HG03469 (cell line): Measurements from ENCODE around the gene GCA.

Source experiments
- ATAC-seq: cut with Tn5 transposase; IDR thresholded peaks from one replicate; pipeline ENCODE4 v1.9.1; 2021; ENCODE audit warnings: mild to moderate bottlenecking, moderate library complexity, moderate number of reproducible peaks; ENCODE audit not compliant: unreplicated experiment

The GCA gene

GRCh38 chr2:162343824-162344616 is at the start of gene GCA:
Gene GCA, plus strand, starts transcription at chr2:162344132. Its CDS starts 117 bp downstream, at chr2:162344249.
- ATAC-seq = peak; percentile 95

- ATAC-seq = no peak
Observed at GRCh38 chr2:162295009-162295408, 48.9 kb upstream of the GCA start.

DNA sequence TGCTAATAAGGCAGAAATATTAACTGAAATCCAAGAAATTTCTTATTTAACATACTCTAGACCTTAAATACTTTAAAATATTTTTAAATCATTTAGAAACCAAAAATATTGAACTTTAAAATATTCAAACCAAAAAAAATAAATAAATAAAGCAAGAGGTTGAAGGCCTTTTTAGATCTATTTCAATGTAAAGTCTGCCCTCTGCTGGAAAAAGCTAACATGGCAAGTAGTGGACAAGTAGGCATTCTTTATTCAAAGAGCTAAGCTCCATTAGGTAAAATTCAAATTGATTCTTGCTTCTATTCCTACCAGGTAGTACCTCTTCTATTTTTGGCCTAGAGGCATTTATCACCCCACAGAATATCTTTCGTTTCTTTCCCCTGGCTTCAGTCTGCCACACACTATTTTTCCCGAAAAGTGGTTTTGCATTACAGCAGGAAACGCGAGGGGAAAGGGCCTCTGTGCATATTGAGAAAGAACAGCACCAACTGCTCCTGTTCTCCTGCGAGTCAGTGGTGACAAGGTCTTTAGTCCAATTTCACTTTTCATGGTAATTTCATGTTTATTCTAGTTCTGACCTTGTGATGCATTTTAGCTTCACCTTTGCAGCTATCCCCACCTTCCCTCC is 45.9 kb upstream of the GCA start:
- peak; percentile 37 for ATAC-seq

DNA sequence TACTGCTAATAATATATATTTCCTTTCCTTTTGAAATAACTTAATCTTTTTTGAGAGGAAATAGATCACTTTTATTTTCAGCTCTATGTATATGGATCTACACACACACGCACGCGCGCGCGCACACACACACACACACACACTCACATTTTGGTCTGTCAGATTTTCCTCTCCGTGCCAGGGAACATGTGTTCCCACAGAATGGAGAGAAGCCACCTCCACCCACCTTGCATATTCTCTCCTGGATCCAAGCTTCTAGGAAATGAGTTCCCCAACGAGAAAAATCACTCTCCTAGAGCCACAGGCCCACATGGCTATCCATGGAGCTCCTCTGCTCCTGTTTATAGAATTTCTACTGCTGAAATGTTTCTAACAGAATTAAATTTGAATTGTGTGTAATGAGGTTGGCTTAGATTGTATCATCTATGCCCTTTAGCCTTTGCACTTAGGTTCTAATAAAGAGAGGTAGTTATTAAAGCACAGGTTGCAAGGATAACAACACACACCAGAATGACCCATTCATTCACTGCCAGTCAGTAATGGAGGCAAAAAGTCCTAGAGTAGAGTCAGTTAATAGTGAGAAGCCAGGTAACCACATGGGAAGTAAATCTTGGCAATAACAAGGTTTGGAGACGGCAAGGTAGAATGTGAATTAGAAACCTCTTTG is 45.1 kb upstream of the GCA start:
- ATAC-seq = no peak

GRCh38 chr2:162300266-162300665 is 43.7 kb upstream of the GCA start:
- ATAC-seq = no peak

DNA sequence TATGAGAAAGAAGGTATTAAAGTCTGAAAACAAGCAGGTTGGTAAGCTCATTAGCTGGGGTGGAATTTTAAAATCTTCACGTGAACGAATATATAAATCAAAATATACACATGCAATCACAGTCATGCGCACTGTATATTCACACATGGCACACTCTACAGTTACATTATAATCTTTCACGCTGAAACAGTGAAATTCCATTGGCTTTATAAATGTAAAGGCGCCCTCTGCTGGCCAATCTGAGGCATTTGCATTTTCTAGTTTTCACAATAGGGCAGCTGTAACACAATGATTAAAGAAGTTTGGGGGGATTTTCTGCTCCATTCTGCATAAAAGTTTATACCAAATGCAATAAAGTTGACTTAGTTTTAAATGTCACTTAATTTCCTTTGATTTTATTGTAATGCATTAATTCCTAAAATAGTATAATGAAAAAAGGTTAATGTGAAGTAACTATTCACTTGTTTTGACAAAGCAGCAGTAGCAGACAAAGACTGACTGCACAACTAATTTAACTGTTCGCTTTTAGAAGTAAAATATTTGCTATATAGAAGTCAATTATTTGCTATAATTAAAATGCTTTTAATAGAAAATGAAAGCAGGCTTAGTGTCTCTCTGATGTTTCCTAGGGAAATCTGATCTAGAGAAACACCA is 42.7 kb upstream of the GCA start:
- ATAC-seq = peak; percentile 78

GRCh38 chr2:162301877-162302276 is 42.1 kb upstream of the GCA start:
- no peak for ATAC-seq

GRCh38 chr2:162305901-162306300 is 38.0 kb upstream of the GCA start:
- ATAC-seq = no peak

GRCh38 chr2:162308747-162309503 is 35.0 kb upstream of the GCA start:
- peak; percentile 54 for ATAC-seq

DNA sequence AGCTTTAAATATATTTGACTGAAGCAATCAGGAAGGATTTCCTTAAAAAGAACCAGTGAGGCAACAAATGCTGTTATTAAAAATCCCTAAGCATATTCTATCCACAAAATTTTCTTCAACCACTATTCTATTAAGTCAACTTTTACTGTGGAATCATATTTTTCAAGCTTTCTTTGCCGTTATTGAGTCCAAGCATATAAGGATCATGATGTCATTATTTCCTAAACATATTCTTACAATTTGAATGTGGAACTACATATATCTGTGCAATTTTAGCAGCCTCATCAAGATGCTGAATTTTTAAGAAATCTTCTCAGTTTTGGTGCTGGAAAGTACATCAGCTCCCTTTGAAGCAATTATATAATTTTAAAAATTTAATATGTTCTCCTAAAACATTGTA is 31.1 kb upstream of the GCA start:
- no peak for ATAC-seq

GRCh38 chr2:162315938-162316337 is 28.0 kb upstream of the GCA start:
- no peak for ATAC-seq

DNA sequence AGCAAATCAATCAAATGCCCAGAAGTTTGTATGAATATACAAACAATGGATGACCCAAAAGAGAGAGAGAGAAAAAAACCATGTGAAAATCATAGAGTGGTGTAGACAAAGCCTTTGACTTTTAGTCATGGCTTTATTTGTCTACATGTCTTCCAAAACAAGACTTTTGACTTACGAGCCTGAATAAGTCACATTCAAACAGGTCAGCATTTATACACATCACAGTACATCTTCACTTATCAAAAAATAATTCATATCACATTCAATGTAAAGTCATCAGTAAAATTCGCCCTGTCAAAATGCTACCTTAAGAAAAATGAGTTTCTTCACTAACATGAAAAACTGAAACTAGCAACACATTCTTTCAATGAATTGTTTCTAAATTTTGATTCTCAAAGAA is 27.3 kb upstream of the GCA start:
- no peak for ATAC-seq

DNA sequence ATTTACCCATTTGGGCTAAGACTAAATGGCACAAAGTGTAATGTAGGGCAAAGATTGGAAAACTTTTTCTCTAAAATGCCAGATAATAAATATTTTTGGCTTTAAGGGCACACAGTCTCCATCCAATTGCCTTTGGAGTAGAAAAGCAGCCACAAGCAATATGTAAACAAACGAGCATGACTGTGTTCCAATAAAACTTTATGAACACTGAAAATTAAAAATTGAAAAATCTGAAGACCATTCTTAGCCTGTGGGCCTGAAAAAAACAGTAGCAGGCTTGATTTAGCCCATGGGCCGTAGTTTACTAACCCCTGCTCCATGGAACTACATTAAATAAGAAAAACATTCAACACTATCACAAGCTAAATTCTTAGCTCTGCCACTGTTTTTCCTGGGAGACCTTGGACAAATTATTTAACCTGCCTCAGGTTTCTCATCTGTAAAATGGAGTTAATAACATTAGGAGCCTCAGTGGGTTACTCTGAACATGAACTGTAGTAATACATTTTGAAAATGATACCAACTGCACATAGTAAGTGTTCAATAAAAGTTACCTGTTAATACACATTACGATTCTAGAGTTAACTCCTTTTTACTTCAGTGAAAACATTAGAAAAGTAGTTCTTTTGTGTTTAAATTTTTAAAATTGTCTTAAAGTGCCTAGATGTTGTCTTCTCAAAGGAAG is 26.7 kb upstream of the GCA start:
- ATAC-seq = no peak

GRCh38 chr2:162317861-162318327 is 26.0 kb upstream of the GCA start:
- ATAC-seq = no peak

DNA sequence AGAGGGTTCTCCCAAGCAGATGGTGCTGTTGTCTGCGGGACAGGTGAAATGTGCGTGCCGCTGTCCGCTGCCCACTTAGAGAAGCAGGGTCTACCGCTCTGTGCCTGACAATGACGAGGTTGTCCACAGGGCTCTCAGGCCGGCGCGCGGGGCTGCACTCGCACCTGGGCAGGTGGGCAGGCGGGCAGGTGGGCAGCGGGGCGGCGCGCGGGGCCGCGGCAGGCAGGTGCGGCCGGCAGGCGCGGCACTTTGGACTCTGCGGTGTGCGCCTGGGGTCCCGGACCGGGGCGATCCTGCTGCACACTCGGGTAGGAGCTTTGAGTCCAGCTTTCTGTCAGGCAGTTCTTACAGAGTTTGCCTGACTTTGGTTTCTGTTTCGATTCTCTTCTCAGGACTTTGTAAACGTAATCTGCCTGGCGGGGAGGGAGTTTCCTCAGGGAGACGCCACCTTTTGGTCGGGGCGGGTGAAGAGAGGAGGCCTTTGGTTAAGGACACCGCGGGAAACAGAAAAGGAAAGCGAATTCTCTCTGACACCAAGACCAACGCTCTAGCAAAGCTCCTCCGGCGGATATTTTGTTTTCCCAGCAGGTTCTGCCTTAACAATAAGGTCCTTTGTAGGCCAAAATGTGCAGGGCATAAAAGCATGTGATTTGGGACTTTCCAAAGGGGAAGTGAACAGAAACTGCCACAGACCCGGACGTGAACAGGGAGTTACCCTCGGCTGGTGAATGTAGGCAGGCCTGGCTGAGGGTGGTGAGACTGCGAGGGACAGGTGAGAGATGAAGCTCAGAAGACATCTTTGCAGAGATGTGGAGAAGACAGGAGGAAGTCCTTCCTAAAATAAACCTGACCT is 25.4 kb upstream of the GCA start, which contains the start of gene IFIH1:
Gene IFIH1, minus strand, starts transcription at position 357 of the 853 bp plus-strand sequence. CDS start 377 bp downstream, outside the sequence.
- peak; percentile 75 for ATAC-seq

GRCh38 chr2:162320864-162321517 is 22.9 kb upstream of the GCA start:
- no peak for ATAC-seq

DNA sequence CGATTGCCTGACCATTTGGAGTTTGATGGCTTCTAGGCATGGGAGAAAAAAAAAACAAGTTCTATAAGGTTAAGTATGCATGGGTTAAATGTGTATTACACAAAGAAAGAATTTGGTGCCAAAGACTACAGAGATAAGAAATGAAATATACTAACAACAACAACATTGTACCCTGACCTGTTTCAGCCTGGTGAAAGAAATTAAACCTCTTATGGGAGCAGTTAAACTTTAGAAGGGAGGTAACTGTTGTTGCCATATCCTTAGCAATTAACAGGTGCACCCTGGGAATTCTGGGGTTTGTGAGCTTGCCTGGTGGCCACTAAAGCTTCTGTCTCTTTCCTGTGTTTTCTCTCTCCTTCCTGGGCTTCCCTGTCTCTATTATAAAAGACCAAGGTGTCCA is 19.0 kb upstream of the GCA start:
- ATAC-seq = no peak

DNA sequence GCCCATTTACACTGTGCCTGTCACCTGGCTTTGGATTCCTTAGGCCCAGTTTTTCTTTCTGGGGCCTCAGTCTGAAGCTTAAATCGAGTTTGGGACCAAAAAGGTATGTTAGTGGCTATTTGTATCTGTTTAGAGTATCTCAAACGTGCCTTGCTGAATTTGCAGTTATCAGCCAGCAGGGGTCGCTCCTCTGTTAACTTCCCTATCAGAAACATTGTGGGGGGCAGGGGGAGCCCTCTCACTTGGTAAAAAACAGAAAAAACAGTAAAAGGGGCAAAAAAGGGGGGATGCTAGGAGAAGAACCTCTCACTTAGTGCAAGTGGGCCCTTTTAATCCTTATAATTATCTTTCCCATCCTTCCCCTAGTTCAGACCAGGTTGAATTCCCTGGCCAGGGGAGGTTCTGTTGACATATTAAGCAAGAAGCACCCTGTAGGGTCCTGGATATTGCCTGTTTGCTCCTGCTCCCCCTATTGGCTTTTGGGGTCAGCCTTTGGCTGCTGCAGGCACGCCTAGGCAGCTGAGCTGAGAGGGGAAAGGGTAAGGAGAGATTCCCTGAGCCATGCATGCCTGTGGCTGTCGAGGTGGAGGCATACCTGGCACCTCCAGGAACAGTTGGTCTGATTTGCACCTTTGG is 16.7 kb upstream of the GCA start:
- ATAC-seq = no peak
